ENCODE results near the gene RBMS3. TPM values are rescaled to one million over a fixed set of nuclear protein-coding genes. Genes with fewer than 3 reads are reported as not detected.

Gene RBMS3
- total RNA-seq, 4 donors from 2014 or later: 116 to 171 (median 152) TPM

- no peaks in the 10 kb centered on the region for H3K9me3 ChIP-seq
- intact Hi-C loops (cut with DNase I): no loop called here
- DNase-seq: no peak
- H3K27ac ChIP-seq: no peak overlapping the region
- H3K4me3 ChIP-seq (replicated peaks in 1 of 3): no peak overlapping the region
- H3K36me3 ChIP-seq: no peaks in the 10 kb centered on the region
- H3K27me3 ChIP-seq: no peaks in the 10 kb centered on the region
- 96% methylated on average over 1 of the region's 1 CpG for WGBS, 2 donors
- TF ChIP-seq CTCF (IDR thresholded peaks at IDR 0.05) (no peak), POLR2A (IDR thresholded peaks at IDR 0.05) (no peak)
- H3K4me1 ChIP-seq: peaks cover 5 to 7% of the 10 kb centered on the region in 2 donors
These were observed 396.6 kb downstream of the RBMS3 start for GRCh38 chr3:29677421-29677820.

- no peak overlapping the region for H3K4me3 ChIP-seq (replicated peaks in 1 of 3)
- 85 to 89% methylated on average over 4 of the region's 4 CpGs for WGBS, 2 donors
- H3K9me3 ChIP-seq: no peaks in the 10 kb centered on the region
- DNase-seq: no peak
- TF ChIP-seq CTCF (IDR thresholded peaks at IDR 0.05): no peak
- no peak for TF ChIP-seq POLR2A (IDR thresholded peaks at IDR 0.05)
- H3K4me1 ChIP-seq: peaks cover 23 to 24% of the 10 kb centered on the region in 2 donors
- H3K36me3 ChIP-seq: no peaks in the 10 kb centered on the region
- intact Hi-C loops (cut with DNase I): no loop called here
- no peaks in the 10 kb centered on the region for H3K27me3 ChIP-seq
- no peak overlapping the region for H3K27ac ChIP-seq
These were observed 399.1 kb downstream of the RBMS3 start for GRCh38 chr3:29679944-29680343.

GRCh38 chr3:29683018-29683993 lies 402.4 kb downstream of the RBMS3 start:
- H3K36me3 ChIP-seq: no peaks in the 10 kb centered on the region
- intact Hi-C loops (cut with DNase I): no loop called here
- peaks cover 23 to 31% of the 10 kb centered on the region in 2 donors for H3K4me1 ChIP-seq
- peak overlapping the region; percentile 29 to 70 (median 63) for H3K27ac ChIP-seq
- WGBS, 2 donors: 69 to 70% methylated on average over 5 of the region's 5 CpGs
- H3K9me3 ChIP-seq: no peaks in the 10 kb centered on the region
- DNase-seq: no peak
- no peaks in the 10 kb centered on the region for H3K27me3 ChIP-seq
- no peak overlapping the region for H3K4me3 ChIP-seq (replicated peaks in 1 of 3)
- no peak for TF ChIP-seq POLR2A (IDR thresholded peaks at IDR 0.05)
- TF ChIP-seq CTCF (IDR thresholded peaks at IDR 0.05): no peak

DNA sequence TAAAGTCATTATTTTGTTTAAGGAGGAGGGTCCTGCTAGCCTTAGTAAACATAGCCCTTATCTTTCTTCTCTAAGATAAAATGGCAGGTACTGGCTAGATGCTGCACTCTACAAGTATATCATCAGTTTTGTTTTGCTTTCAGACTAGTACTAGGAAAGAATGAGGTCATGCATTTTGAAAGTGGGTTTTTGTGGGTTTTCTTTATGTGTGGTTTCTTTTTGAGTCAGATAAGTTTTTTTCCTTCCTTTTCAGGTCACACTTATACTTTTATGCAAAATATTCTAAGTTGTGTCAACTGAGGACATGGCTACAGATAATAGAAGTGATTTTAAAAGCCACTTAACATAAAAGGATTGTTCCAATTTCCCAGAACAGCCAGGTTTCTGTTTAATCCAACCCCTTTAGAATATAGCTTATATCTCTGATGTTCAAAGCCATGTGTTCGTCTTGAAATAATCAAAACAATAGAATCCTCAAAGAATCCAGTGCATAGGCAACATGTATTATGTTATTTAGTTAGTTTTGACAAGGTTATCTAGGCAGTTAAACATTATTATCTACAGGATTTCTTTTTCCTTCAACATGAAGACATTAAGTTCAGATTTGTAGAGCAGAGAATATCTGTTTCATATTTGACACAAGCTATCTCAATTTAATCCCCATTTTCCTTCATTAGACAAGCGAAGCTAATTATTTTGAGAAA lies 406.2 kb downstream of the RBMS3 start:
- Histone ChIP-seq H3K4me1 (peaks cover 29 to 30% of the 10 kb centered on the region in 2 donors), H3K27me3 (no peaks in the 10 kb centered on the region), H3K27ac (no peak overlapping the region), H3K4me3 (replicated peaks in 1 of 3) (no peak overlapping the region), H3K36me3 (no peaks in the 10 kb centered on the region), H3K9me3 (no peaks in the 10 kb centered on the region)
- no peak for DNase-seq
- 88 to 93% methylated on average over 2 of the region's 2 CpGs for WGBS, 2 donors
- intact Hi-C loops (cut with DNase I): no loop called here
- TF ChIP-seq POLR2A (IDR thresholded peaks at IDR 0.05) (no peak), CTCF (IDR thresholded peaks at IDR 0.05) (no peak)

Data from thyroid gland (tissue), 4 donors.